Suprapubic skin (tissue), 4 donors: Measurements from ENCODE around the gene TMPRSS13. TPM values are rescaled to one million over a fixed set of nuclear protein-coding genes. Genes with fewer than 3 reads are reported as not detected.

Experiments used
- DNase-seq, 2 donors: peaks; one replicate each; pipeline ENCODE4 v3.0.0-alpha.2; 2019; ENCODE audit warnings: low spot score in 2 of 2
- H3K27ac ChIP-seq: fragments of 200-600 bp; sonication (generic); one replicate; pipeline ENCODE4 v1.5.1; 2019
- H3K27me3 ChIP-seq: fragments of 200-600 bp; sonication (generic); one replicate; pipeline ENCODE4 v1.5.1; 2019
- H3K36me3 ChIP-seq: fragments of 200-600 bp; sonication (generic); one replicate; pipeline ENCODE4 v1.5.1; 2019
- H3K4me1 ChIP-seq: fragments of 200-600 bp; sonication (generic); one replicate; pipeline ENCODE4 v1.5.1; 2019
- H3K4me3 ChIP-seq: fragments of 200-600 bp; sonication (generic); one replicate; pipeline ENCODE4 v1.5.1; 2019; ENCODE audit warnings: mild to moderate bottlenecking
- H3K9me3 ChIP-seq: fragments of 200-600 bp; sonication (generic); one replicate; pipeline ENCODE4 v1.5.1; 2019
- CTCF ChIP-seq, 2 donors: fragments of 200-600 bp in 1 of 2; fragments of 450-650 bp in 1 of 2; sonication (generic) in 1 of 2; IDR thresholded peaks; one replicate each; pipeline ENCODE4 v1.5.1; 2016 to 2019; ENCODE audit warnings: antibody characterized with exemption in 2 of 2, mild to moderate bottlenecking in 1 of 2, moderate library complexity in 1 of 2
- EP300 ChIP-seq: sonication (generic); formaldehyde crosslinking; IDR thresholded peaks from one replicate; pipeline ENCODE4 v1.6.1; 2017; ENCODE audit warnings: antibody characterized with exemption
- POLR2A ChIP-seq, 2 donors: fragments of 450-650 bp; IDR thresholded peaks; one replicate each; pipeline ENCODE4 v1.6.1; 2017; ENCODE audit warnings: antibody characterized with exemption in 2 of 2, mild to moderate bottlenecking in 2 of 2, moderate library complexity in 2 of 2
- POLR2AphosphoS5 ChIP-seq, 3 donors: sonication (generic); formaldehyde crosslinking; IDR thresholded peaks; one replicate each; pipeline ENCODE4 v1.6.1; 2017; ENCODE audit warnings: antibody characterized with exemption in 3 of 3
- WGBS: methylation state at CpG from one replicate; pipeline ENCODE4 v1.1.5; 2018; 5-methylcytosine and 5-hydroxymethylcytosine counted together
- total RNA-seq, 4 donors: library from RNA; depleted of rRNA; stranded (reverse); fragments of >200 nt; gene quantifications; one replicate each; pipeline ENCODE4 v1.1.0, GENCODE V29; 2016

The TMPRSS13 gene
- total RNA-seq, 4 donors from 2014 or later, result 24.7 to 92.0 (median 73.1) TPM

- H3K9me3 ChIP-seq, result no peaks in the 10 kb centered on the region
- H3K4me1 ChIP-seq, result no peaks in the 10 kb centered on the region
- WGBS, result 68% methylated on average over 1 of the region's 1 CpG
- H3K4me3 ChIP-seq, result no peak overlapping the region
- no peaks in the 10 kb centered on the region for H3K36me3 ChIP-seq
- TF ChIP-seq POLR2AphosphoS5 (IDR thresholded peaks at IDR 0.05) (no peak), CTCF (IDR thresholded peaks at IDR 0.05) (no peak), EP300 (no peak), POLR2A (IDR thresholded peaks at IDR 0.05) (no peak)
- peaks cover 4% of the 10 kb centered on the region for H3K27me3 ChIP-seq
- H3K27ac ChIP-seq, result no peak overlapping the region
- no peak for DNase-seq
Observed at GRCh38 chr11:117959438-117960149, 30.4 kb upstream of the TMPRSS13 start.

GRCh38 chr11:117958949-117959348 is 29.7 kb upstream of the TMPRSS13 start:
- DNase-seq, result no peak
- no peak for TF ChIP-seq POLR2AphosphoS5 (IDR thresholded peaks at IDR 0.05)
- Histone ChIP-seq H3K27ac (no peak overlapping the region), H3K4me1 (no peaks in the 10 kb centered on the region), H3K36me3 (no peaks in the 10 kb centered on the region), H3K9me3 (no peaks in the 10 kb centered on the region), H3K27me3 (peaks cover 4% of the 10 kb centered on the region), H3K4me3 (no peak overlapping the region)
- WGBS, result 86% methylated on average over 1 of the region's 1 CpG

- DNase-seq, result no peak
- peaks cover 4% of the 10 kb centered on the region for H3K27me3 ChIP-seq
- H3K4me1 ChIP-seq, result no peaks in the 10 kb centered on the region
- no peak overlapping the region for H3K27ac ChIP-seq
- TF ChIP-seq POLR2A (IDR thresholded peaks at IDR 0.05) (no peak), CTCF (IDR thresholded peaks at IDR 0.05) (no peak), EP300 (no peak), POLR2AphosphoS5 (IDR thresholded peaks at IDR 0.05) (no peak)
- WGBS, result 88% methylated on average over 3 of the region's 3 CpGs
- no peak overlapping the region for H3K4me3 ChIP-seq
- no peaks in the 10 kb centered on the region for H3K9me3 ChIP-seq
- no peaks in the 10 kb centered on the region for H3K36me3 ChIP-seq
Observed at GRCh38 chr11:117953024-117953671, 23.9 kb upstream of the TMPRSS13 start.

- peaks cover 2% of the 10 kb centered on the region for H3K27me3 ChIP-seq
- H3K27ac ChIP-seq, result no peak overlapping the region
- H3K9me3 ChIP-seq, result no peaks in the 10 kb centered on the region
- peaks cover 7% of the 10 kb centered on the region for H3K4me1 ChIP-seq
- no peak for TF ChIP-seq EP300
- no peak for TF ChIP-seq CTCF (IDR thresholded peaks at IDR 0.05)
- TF ChIP-seq POLR2AphosphoS5 (IDR thresholded peaks at IDR 0.05), result no peak
- TF ChIP-seq POLR2A (IDR thresholded peaks at IDR 0.05), result no peak
- WGBS, result 79% methylated on average over 12 of the region's 15 CpGs
- H3K4me3 ChIP-seq, result no peak overlapping the region
- no peaks in the 10 kb centered on the region for H3K36me3 ChIP-seq
- DNase-seq, result no peak
Observed at GRCh38 chr11:117950993-117951961, 22.1 kb upstream of the TMPRSS13 start.

GRCh38 chr11:117950301-117950700 is 21.1 kb upstream of the TMPRSS13 start:
- peaks cover 2% of the 10 kb centered on the region for H3K27me3 ChIP-seq
- H3K27ac ChIP-seq, result no peak overlapping the region
- H3K36me3 ChIP-seq, result no peaks in the 10 kb centered on the region
- no peak overlapping the region for H3K4me3 ChIP-seq
- peaks cover 7% of the 10 kb centered on the region for H3K4me1 ChIP-seq
- WGBS, result 8% methylated on average over 5 of the region's 5 CpGs
- TF ChIP-seq POLR2AphosphoS5 (IDR thresholded peaks at IDR 0.05), result no peak
- no peak for TF ChIP-seq EP300
- TF ChIP-seq CTCF (IDR thresholded peaks at IDR 0.05), result no peak
- TF ChIP-seq POLR2A (IDR thresholded peaks at IDR 0.05), result no peak
- no peaks in the 10 kb centered on the region for H3K9me3 ChIP-seq
- DNase-seq, result no peak
